Measurements from ENCODE around the gene JAKMIP1. TPM values are rescaled to one million over a fixed set of nuclear protein-coding genes. Genes with fewer than 3 reads are reported as not detected.

JAKMIP1 gene
- total RNA-seq, 1 experiment from 2014 or later = not detected

GRCh38 chr4:6182376-6183280 lies 17.7 kb downstream of the JAKMIP1 start:
- no TSS peak for BruUV-seq (replicated peaks)
- H2AFZ ChIP-seq = no peak overlapping the region
- no peaks in the 10 kb centered on the region for H3K79me2 ChIP-seq (ENCODE audit: low read depth)
- CTCF ChIA-PET = no interaction called here
- H3K9me3 ChIP-seq (ENCODE audit: insufficient read depth, low read depth) = no peaks in the 10 kb centered on the region
- no peak for TF ChIP-seq EZH2 (IDR thresholded peaks at IDR 0.05; ENCODE audit: low read depth)
- TF ChIP-seq CTCF (conservative IDR thresholded peaks at IDR 0.05) = no peak
- H3K36me3 ChIP-seq (ENCODE audit: low read depth) = no peaks in the 10 kb centered on the region
- intact Hi-C loops (cut with micrococcal nuclease; ENCODE audit: unreplicated experiment) = no loop called here
- no peak overlapping the region for H3K4me2 ChIP-seq
- no peaks in the 10 kb centered on the region for H3K4me1 ChIP-seq (replicated peaks; ENCODE audit: insufficient read depth)
- no peaks in the 10 kb centered on the region for H3F3A ChIP-seq (ENCODE audit: insufficient read depth, low read depth)
- peaks cover 46% of the 10 kb centered on the region for H3K27me3 ChIP-seq (ENCODE audit: insufficient read depth, low read depth)
- H3K4me3 ChIP-seq = no peak overlapping the region
- no peaks in the 10 kb centered on the region for H3K9me2 ChIP-seq (ENCODE audit: insufficient read depth)
- no peak for DNase-seq
- no peaks in the 10 kb centered on the region for H4K20me1 ChIP-seq (ENCODE audit: insufficient read depth)
- H3K27ac ChIP-seq = no peak overlapping the region
- POLR2A ChIA-PET (ENCODE audit: unreplicated experiment) = no interaction called here

- H3K4me2 ChIP-seq = no peak overlapping the region
- POLR2A ChIA-PET (ENCODE audit: unreplicated experiment) = no interaction called here
- no peak overlapping the region for H2AFZ ChIP-seq
- no peaks in the 10 kb centered on the region for H3F3A ChIP-seq (ENCODE audit: insufficient read depth, low read depth)
- H3K27ac ChIP-seq = no peak overlapping the region
- H3K27me3 ChIP-seq (ENCODE audit: insufficient read depth, low read depth) = peaks cover 41% of the 10 kb centered on the region
- no peak for DNase-seq
- H3K36me3 ChIP-seq (ENCODE audit: low read depth) = no peaks in the 10 kb centered on the region
- intact Hi-C loops (cut with micrococcal nuclease; ENCODE audit: unreplicated experiment) = no loop called here
- CTCF ChIA-PET = interaction anchor here (0.5 kb wide), 1 partner anchor 20 kb away, joined by 4 read pairs; no protein-coding TSS in a partner anchor
- H3K4me1 ChIP-seq (replicated peaks; ENCODE audit: insufficient read depth) = no peaks in the 10 kb centered on the region
- no peaks in the 10 kb centered on the region for H3K9me2 ChIP-seq (ENCODE audit: insufficient read depth)
- TF ChIP-seq EZH2 (IDR thresholded peaks at IDR 0.05; ENCODE audit: low read depth) = no peak
- no peak for TF ChIP-seq CTCF (conservative IDR thresholded peaks at IDR 0.05)
- no peak overlapping the region for H3K4me3 ChIP-seq
- no peaks in the 10 kb centered on the region for H3K9me3 ChIP-seq (ENCODE audit: insufficient read depth, low read depth)
- no TSS peak for BruUV-seq (replicated peaks)
- H3K79me2 ChIP-seq (ENCODE audit: low read depth) = no peaks in the 10 kb centered on the region
- no peaks in the 10 kb centered on the region for H4K20me1 ChIP-seq (ENCODE audit: insufficient read depth)
Observed at GRCh38 chr4:6180841-6181631, 19.3 kb downstream of the JAKMIP1 start.

- no peak for TF ChIP-seq EZH2 (IDR thresholded peaks at IDR 0.05; ENCODE audit: low read depth)
- Histone ChIP-seq H3K9me3 (ENCODE audit: insufficient read depth, low read depth) (no peaks in the 10 kb centered on the region), H3K27me3 (ENCODE audit: insufficient read depth, low read depth) (peaks cover 39% of the 10 kb centered on the region), H3K36me3 (ENCODE audit: low read depth) (no peaks in the 10 kb centered on the region), H3K4me1 (replicated peaks; ENCODE audit: insufficient read depth) (no peaks in the 10 kb centered on the region), H3K9me2 (ENCODE audit: insufficient read depth) (no peaks in the 10 kb centered on the region), H2AFZ (no peak overlapping the region), H3K4me2 (no peak overlapping the region), H4K20me1 (ENCODE audit: insufficient read depth) (no peaks in the 10 kb centered on the region), H3F3A (ENCODE audit: insufficient read depth, low read depth) (no peaks in the 10 kb centered on the region), H3K4me3 (no peak overlapping the region), H3K27ac (no peak overlapping the region), H3K79me2 (ENCODE audit: low read depth) (no peaks in the 10 kb centered on the region)
- POLR2A ChIA-PET (ENCODE audit: unreplicated experiment) = no interaction called here
- BruUV-seq (replicated peaks) = no TSS peak
- CTCF ChIA-PET = no interaction called here
- no peak for DNase-seq
- intact Hi-C loops (cut with micrococcal nuclease; ENCODE audit: unreplicated experiment) = no loop called here
Observed at GRCh38 chr4:6179362-6179761, 21.0 kb downstream of the JAKMIP1 start.

All from PC-9 (cell line).